Spleen (tissue), 11 donors: Measurements from ENCODE around the gene RPL18. TPM values are rescaled to one million over a fixed set of nuclear protein-coding genes. Genes with fewer than 3 reads are reported as not detected.

Experiments used
- DNase-seq: peaks from one replicate; pipeline ENCODE4 v3.0.0-alpha.2; 2020
- H3K27ac ChIP-seq, 8 donors: fragments of 200-600 bp; sonication (generic) in 7 of 8; 1 replicate in 4 of 8; 2 replicates in 4 of 8; pipeline versions ENCODE4 v1.5.0 to v1.8.0; 2016 to 2021; ENCODE audit warnings: inconsistent platforms in 4 of 8, mild to moderate bottlenecking in 4 of 8, moderate library complexity in 1 of 8
- H3K27me3 ChIP-seq, 7 donors: fragments of 200-600 bp; sonication (generic) in 6 of 7; replicated peaks in 1 of 7; 1 replicate in 4 of 7; 2 replicates in 3 of 7; pipeline versions ENCODE4 v1.5.0 to v1.8.0; 2016 to 2021; ENCODE audit warnings: inconsistent platforms in 3 of 7, mild to moderate bottlenecking in 1 of 7
- H3K36me3 ChIP-seq, 6 donors: fragments of 200-600 bp; sonication (generic) in 5 of 6; 1 replicate in 4 of 6; 2 replicates in 2 of 6; pipeline versions ENCODE4 v1.5.0 to v1.8.0; 2016 to 2021; ENCODE audit warnings: inconsistent platforms in 2 of 6
- H3K4me1 ChIP-seq, 6 donors: fragments of 200-600 bp; sonication (generic) in 5 of 6; 1 replicate in 3 of 6; 2 replicates in 3 of 6; pipeline versions ENCODE4 v1.5.0 to v1.8.0; 2016 to 2021; ENCODE audit warnings: inconsistent platforms in 3 of 6
- H3K4me3 ChIP-seq, 8 donors: fragments of 200-600 bp; sonication (generic) in 7 of 8; 1 replicate in 4 of 8; 2 replicates in 4 of 8; pipeline versions ENCODE4 v1.5.0 to v1.8.0; 2016 to 2021; ENCODE audit warnings: inconsistent platforms in 4 of 8, mild to moderate bottlenecking in 4 of 8, moderate library complexity in 2 of 8
- H3K9me3 ChIP-seq, 8 donors: fragments of 200-600 bp; sonication (generic) in 7 of 8; 1 replicate in 4 of 8; 2 replicates in 4 of 8; pipeline versions ENCODE4 v1.5.0 to v1.8.0; 2016 to 2021; ENCODE audit warnings: inconsistent platforms in 4 of 8
- CTCF ChIP-seq, 11 experiments: fragments of 200-600 bp in 7 of 11; fragments of 450-650 bp in 4 of 11; sonication (generic) in 4 of 11; IDR thresholded peaks in 8 of 11; conservative IDR thresholded peaks in 3 of 11; 1 replicate in 7 of 11; 2 replicates in 4 of 11; pipeline versions ENCODE4 v1.4.0 to v1.8.0; 2016 to 2021; ENCODE audit warnings: antibody characterized with exemption in 11 of 11, inconsistent platforms in 4 of 11, mild to moderate bottlenecking in 1 of 11
- POLR2A ChIP-seq, 3 donors: fragments of 450-650 bp; IDR thresholded peaks; one replicate each; pipeline ENCODE4 v1.5.1; 2017; ENCODE audit warnings: antibody characterized with exemption in 3 of 3, mild to moderate bottlenecking in 1 of 3
- POLR2AphosphoS5 ChIP-seq, 3 donors: sonication (generic); formaldehyde crosslinking; IDR thresholded peaks; one replicate each; pipeline ENCODE4 v1.5.1; 2017; ENCODE audit warnings: antibody characterized with exemption in 3 of 3
- WGBS, 5 donors: extraction: QIAGEN DNeasy Blood & Tissue Kit in 3 of 5; methylation state at CpG; one replicate each; pipeline versions ENCODE4 v1.1.5 to v1.1.7; 2013 to 2018; 5-methylcytosine and 5-hydroxymethylcytosine counted together
- intact Hi-C: fragments of 100-400 bp; cut with DNase I; formaldehyde crosslinking; loops from one replicate; pipeline ENCODE4 v1.15.0; 2023; ENCODE audit warnings: low total_unique reads
- polyA plus RNA-seq, 3 donors: library from polyadenylated mRNA; stranded (reverse); fragments of 200-250 nt; gene quantifications; one replicate each; pipeline ENCODE4 v1.2.1, GENCODE V29; 2013
- total RNA-seq, 7 donors: library from RNA; depleted of rRNA in 3 of 7; stranded (reverse); fragments of >200 nt in 3 of 7; fragmentation: NEBNext Ultra II Directional in 4 of 7; extraction: Animal tissue kit (Norgen Biotek cat#: 25700) in 4 of 7; gene quantifications; one replicate each; pipeline versions ENCODE4 v1.1.0 to v1.2.1, GENCODE V29; 2016 to 2021
- donor health status: healthy with polysubstance abuse.
- donor health status: DM: no; HTN: no; CAD: no; lungs with moderate emphysema.
- donor health status: DM: no; HTN: no; CAD: no.
- donor health status: Bipolar disorder and iron deficiency.
- donor health status: healthy.
- donor health status: DM: no; HTN: no; CAD: no.
- donor health status: DM: yes; HTN: yes; CAD: no.

RPL18 gene
- total and polyA plus RNA-seq, 10 donors = 1,136 to 5,575 (median 2,485) TPM

DNA sequence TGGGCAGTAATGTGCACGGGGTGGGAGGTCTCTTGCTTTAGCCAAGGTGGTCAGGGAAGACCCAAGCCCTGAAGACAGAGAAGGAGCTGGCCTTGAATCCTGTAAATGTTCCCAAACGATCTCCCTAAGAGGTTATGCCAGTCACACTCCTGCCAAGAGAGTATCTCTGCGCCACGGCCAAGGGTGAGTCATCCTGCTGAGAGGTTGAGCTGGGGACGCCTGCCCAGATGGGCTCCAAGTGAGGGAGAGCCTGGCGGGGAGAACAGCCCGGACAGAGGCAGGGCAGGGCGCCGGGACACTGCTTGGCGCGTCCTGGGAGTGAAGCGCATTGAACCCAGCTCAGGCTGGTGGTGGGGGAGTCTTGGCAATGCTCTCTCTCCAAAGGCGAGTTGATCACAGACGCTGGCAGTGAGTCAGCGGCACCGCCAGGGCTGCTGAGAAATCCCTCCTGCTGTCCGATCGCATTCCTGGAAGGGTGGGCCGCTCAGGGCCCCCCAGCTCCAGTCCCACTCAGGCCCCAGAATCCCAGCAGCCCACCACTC lies 50.6 kb downstream of the RPL18 start:
- 11 to 52% (median 33%) methylated on average over 9 to 19 of the region's 19 CpGs for WGBS, 5 donors
- intact Hi-C loops = no loop called here

More for the DNA sequence above, 50.6 kb downstream of the RPL18 start:
- H3K4me1 ChIP-seq = no peaks in the 10 kb centered on the region
- H3K9me3 ChIP-seq = no peaks in the 10 kb centered on the region
- H3K27me3 ChIP-seq = peaks cover 0 to 38% (median 6%) of the 10 kb centered on the region in 7 donors
- H3K4me3 ChIP-seq = no peak overlapping the region
- DNase-seq = no peak
- no peak overlapping the region for H3K27ac ChIP-seq
- TF ChIP-seq POLR2AphosphoS5 (IDR thresholded peaks at IDR 0.05) = peak in 2 of 3 donors; percentile 27 to 55
- TF ChIP-seq CTCF (IDR thresholded peaks at IDR 0.05 in 8 of 11, conservative IDR thresholded peaks at IDR 0.05 in 3 of 11) = no peak
- no peak for TF ChIP-seq POLR2A (IDR thresholded peaks at IDR 0.05)
- H3K36me3 ChIP-seq = no peaks in the 10 kb centered on the region

Other genes starting within 250 kb of the RPL18 start
- 10 to 100 TPM; 61.7 to 95.9 (median 76.2) TPM for gene KDELR1, start 227.6 kb downstream of the RPL18 start, total RNA-seq
- 10 to 100 TPM; 36.2 to 55.9 (median 45.0) TPM for gene KDELR1, start 227.6 kb downstream of the RPL18 start, polyA plus RNA-seq
- 1 to 10 TPM in 1 of 7 donors, under 1 TPM in 6; 0.28 to 1.2 (median 0.77) TPM for gene GRIN2D, start 225.5 kb downstream of the RPL18 start, total RNA-seq
- under 1 TPM; 0.07 to 0.10 (median 0.09) TPM for gene GRIN2D, start 225.5 kb downstream of the RPL18 start, polyA plus RNA-seq
- 10 to 100 TPM; 24.3 to 34.5 (median 26.0) TPM for gene GRWD1, start 173.2 kb downstream of the RPL18 start, total RNA-seq
- gene GRWD1, start 173.2 kb downstream of the RPL18 start, polyA plus RNA-seq = 10 to 100 TPM in 1 of 3 donors, 1 to 10 TPM in 2; 5.5 to 14.7 (median 9.5) TPM
- gene KCNJ14, start 163.6 kb downstream of the RPL18 start, total RNA-seq = 1 to 10 TPM in 2 of 7 donors, under 1 TPM in 5; 0.43 to 1.4 (median 0.93) TPM
- gene KCNJ14, start 163.6 kb downstream of the RPL18 start, polyA plus RNA-seq = under 1 TPM; 0.26 to 0.61 (median 0.38) TPM
- 10 to 100 TPM; 31.4 to 66.4 (median 48.2) TPM for gene CYTH2, start 149.8 kb downstream of the RPL18 start, total RNA-seq
- 10 to 100 TPM; 22.6 to 44.1 (median 24.6) TPM for gene CYTH2, start 149.8 kb downstream of the RPL18 start, polyA plus RNA-seq
- gene LMTK3, start 107.3 kb downstream of the RPL18 start, total RNA-seq = 1 to 10 TPM in 6 of 7 donors, under 1 TPM in 1; 0.69 to 4.2 (median 1.5) TPM
- gene LMTK3, start 107.3 kb downstream of the RPL18 start, polyA plus RNA-seq = 1 to 10 TPM in 1 of 3 donors, under 1 TPM in 2; 0.29 to 1.1 (median 0.37) TPM
- not detected for gene SULT2B1, start 67.0 kb downstream of the RPL18 start, total RNA-seq
- under 1 TPM in 2 of 3 donors, not detected in 1; 0.12 to 0.58 TPM for gene SULT2B1, start 67.0 kb downstream of the RPL18 start, polyA plus RNA-seq
- not detected for gene SPACA4, start 12.4 kb downstream of the RPL18 start, total RNA-seq
- gene SPACA4, start 12.4 kb downstream of the RPL18 start, polyA plus RNA-seq = not detected
- 1 to 10 TPM in 1 of 7 donors, under 1 TPM in 1, not detected in 5; 0.46 to 2.0 TPM for gene FAM83E, start 4.1 kb downstream of the RPL18 start, total RNA-seq
- under 1 TPM; 0.04 to 0.67 (median 0.20) TPM for gene FAM83E, start 4.1 kb downstream of the RPL18 start, polyA plus RNA-seq
- 10 to 100 TPM; 12.4 to 26.5 (median 23.5) TPM for gene SPHK2, start 328 bp upstream of the RPL18 start, total RNA-seq
- 10 to 100 TPM in 1 of 3 donors, 1 to 10 TPM in 2; 7.9 to 20.8 (median 9.7) TPM for gene SPHK2, start 328 bp upstream of the RPL18 start, polyA plus RNA-seq
- 10 to 100 TPM; 11.4 to 29.5 (median 22.5) TPM for gene DBP, start 18.2 kb upstream of the RPL18 start, total RNA-seq
- 10 to 100 TPM; 21.8 to 26.8 (median 24.1) TPM for gene DBP, start 18.2 kb upstream of the RPL18 start, polyA plus RNA-seq
- gene CA11, start 27.0 kb upstream of the RPL18 start, total RNA-seq = 10 to 100 TPM in 2 of 7 donors, 1 to 10 TPM in 5; 1.9 to 10.7 (median 4.4) TPM
- 10 to 100 TPM in 2 of 3 donors, 1 to 10 TPM in 1; 9.7 to 14.5 (median 10.5) TPM for gene CA11, start 27.0 kb upstream of the RPL18 start, polyA plus RNA-seq
- gene NTN5, start 53.8 kb upstream of the RPL18 start, total RNA-seq = 1 to 10 TPM in 3 of 7 donors, under 1 TPM in 3, not detected in 1; 0.30 to 2.1 (median 1.2) TPM
- gene NTN5, start 53.8 kb upstream of the RPL18 start, polyA plus RNA-seq = 1 to 10 TPM in 1 of 3 donors, under 1 TPM in 2; 0.49 to 1.1 (median 0.51) TPM
- under 1 TPM in 3 of 7 donors, not detected in 4; 0.17 to 0.65 (median 0.38) TPM for gene FUT2, start 76.8 kb upstream of the RPL18 start, total RNA-seq
- gene FUT2, start 76.8 kb upstream of the RPL18 start, polyA plus RNA-seq = 1 to 10 TPM in 1 of 3 donors, under 1 TPM in 1, not detected in 1; 0.22 to 1.2 TPM
- gene MAMSTR, start 100.5 kb upstream of the RPL18 start, total RNA-seq = 10 to 100 TPM in 1 of 7 donors, 1 to 10 TPM in 6; 3.1 to 10.3 (median 4.0) TPM
- gene MAMSTR, start 100.5 kb upstream of the RPL18 start, polyA plus RNA-seq = 10 to 100 TPM in 1 of 3 donors, 1 to 10 TPM in 1, under 1 TPM in 1; 0.93 to 10.7 (median 3.6) TPM
- gene RASIP1, start 121.4 kb upstream of the RPL18 start, total RNA-seq = 10 to 100 TPM; 30.3 to 78.1 (median 39.8) TPM
- 10 to 100 TPM; 15.1 to 62.8 (median 42.1) TPM for gene RASIP1, start 121.4 kb upstream of the RPL18 start, polyA plus RNA-seq
- 1 to 10 TPM in 5 of 7 donors, under 1 TPM in 1, not detected in 1; 0.84 to 5.3 (median 1.8) TPM for gene IZUMO1, start 127.7 kb upstream of the RPL18 start, total RNA-seq
- gene IZUMO1, start 127.7 kb upstream of the RPL18 start, polyA plus RNA-seq = 1 to 10 TPM in 1 of 3 donors, under 1 TPM in 2; 0.26 to 1.0 (median 0.50) TPM
- 10 to 100 TPM in 4 of 7 donors, 1 to 10 TPM in 3; 5.6 to 22.9 (median 10.0) TPM for gene FUT1, start 133.5 kb upstream of the RPL18 start, total RNA-seq
- 1 to 10 TPM; 1.0 to 6.5 (median 2.7) TPM for gene FUT1, start 133.5 kb upstream of the RPL18 start, polyA plus RNA-seq
- gene FGF21, start 136.3 kb upstream of the RPL18 start, total RNA-seq = not detected
- not detected for gene FGF21, start 136.3 kb upstream of the RPL18 start, polyA plus RNA-seq
- gene BCAT2, start 191.9 kb upstream of the RPL18 start, total RNA-seq = 10 to 100 TPM; 15.5 to 25.3 (median 20.4) TPM
- 10 to 100 TPM; 25.5 to 31.7 (median 29.4) TPM for gene BCAT2, start 191.9 kb upstream of the RPL18 start, polyA plus RNA-seq
- 10 to 100 TPM in 3 of 7 donors, 1 to 10 TPM in 4; 2.4 to 14.7 (median 8.1) TPM for gene HSD17B14, start 217.3 kb upstream of the RPL18 start, total RNA-seq
- gene HSD17B14, start 217.3 kb upstream of the RPL18 start, polyA plus RNA-seq = 10 to 100 TPM; 10.1 to 16.5 (median 11.2) TPM
- 10 to 100 TPM in 6 of 7 donors, 1 to 10 TPM in 1; 8.6 to 24.2 (median 16.0) TPM for gene PLEKHA4, start 249.4 kb upstream of the RPL18 start, total RNA-seq
- gene PLEKHA4, start 249.4 kb upstream of the RPL18 start, polyA plus RNA-seq = 10 to 100 TPM; 12.2 to 20.6 (median 13.8) TPM